Peyer's patch (tissue), 4 donors: ENCODE results near the gene HP1BP3. TPM values are rescaled to one million over a fixed set of nuclear protein-coding genes. Genes with fewer than 3 reads are reported as not detected.

Experiments
- DNase-seq, 3 donors: peaks; one replicate each; pipeline ENCODE4 v3.0.0-alpha.2; 2017 to 2019
- H3K27ac ChIP-seq, 4 donors: fragments of 200-600 bp; sonication (generic); one replicate each; pipeline ENCODE4 v1.5.1; 2016 to 2019
- H3K27me3 ChIP-seq, 2 donors: fragments of 200-600 bp; sonication (generic); one replicate each; pipeline ENCODE4 v1.5.1; 2019
- H3K36me3 ChIP-seq, 3 donors: fragments of 200-600 bp; sonication (generic); one replicate each; pipeline ENCODE4 v1.5.1; 2016 to 2019
- H3K4me1 ChIP-seq, 4 donors: fragments of 200-600 bp; sonication (generic); one replicate each; pipeline ENCODE4 v1.5.1; 2016 to 2019
- H3K4me3 ChIP-seq, 4 donors: fragments of 200-600 bp; sonication (generic); 1 replicate in 3 of 4; 2 replicates in 1 of 4; pipeline ENCODE4 v1.5.1; 2016 to 2019; ENCODE audit warnings: mild to moderate bottlenecking in 1 of 4
- H3K9me3 ChIP-seq, 4 donors: fragments of 200-600 bp; sonication (generic); one replicate each; pipeline ENCODE4 v1.5.1; 2016 to 2019; ENCODE audit warnings: mild to moderate bottlenecking in 1 of 4
- CTCF ChIP-seq, 6 experiments: fragments of 450-650 bp in 4 of 6; fragments of 200-600 bp in 2 of 6; sonication (generic) in 1 of 6; IDR thresholded peaks; one replicate each; pipeline ENCODE4 v1.5.1; 2017 to 2019; ENCODE audit warnings: antibody characterized with exemption in 6 of 6, mild to moderate bottlenecking in 3 of 6, moderate library complexity in 1 of 6
- POLR2A ChIP-seq, 2 donors: fragments of 450-650 bp; IDR thresholded peaks; one replicate each; pipeline ENCODE4 v1.5.1; 2017; ENCODE audit warnings: antibody characterized with exemption in 2 of 2, mild to moderate bottlenecking in 2 of 2, moderate library complexity in 2 of 2
- total RNA-seq, 4 donors: library from RNA; depleted of rRNA; stranded (reverse); fragments of >200 nt; gene quantifications; one replicate each; pipeline ENCODE4 v1.1.0, GENCODE V29; 2016

HP1BP3 gene
- total RNA-seq, 4 donors from 2014 or later, result 259 to 1,144 (median 287) TPM

GRCh38 chr1:20732071-20732587 is 55.0 kb downstream of the HP1BP3 start:
- H3K27me3 ChIP-seq, result peaks cover 0 to 26% of the 10 kb centered on the region in 2 donors
- H3K4me1 ChIP-seq, result peaks cover 4 to 26% (median 19%) of the 10 kb centered on the region in 4 donors
- peak overlapping the region; percentile 48 to 78 (median 60) for H3K4me3 ChIP-seq
- no peaks in the 10 kb centered on the region for H3K9me3 ChIP-seq
- peak overlapping the region in 1 of 4 donors; percentile 17 for H3K27ac ChIP-seq
- TF ChIP-seq POLR2A (IDR thresholded peaks at IDR 0.05), result no peak
- TF ChIP-seq CTCF (IDR thresholded peaks at IDR 0.05), result no peak
- DNase-seq, result peak; percentile 52 to 64 (median 64)
- H3K36me3 ChIP-seq, result no peaks in the 10 kb centered on the region

GRCh38 chr1:20731057-20731991 is 55.8 kb downstream of the HP1BP3 start:
- Histone ChIP-seq H3K9me3 (no peaks in the 10 kb centered on the region), H3K36me3 (no peaks in the 10 kb centered on the region), H3K27me3 (peaks cover 0 to 26% of the 10 kb centered on the region in 2 donors), H3K27ac (peak overlapping the region in 1 of 4 donors; percentile 17), H3K4me3 (peak overlapping the region; percentile 48 to 78 (median 60)), H3K4me1 (peaks cover 4 to 26% (median 19%) of the 10 kb centered on the region in 4 donors)
- peak in 1 of 3 donors; percentile 44 for DNase-seq
- TF ChIP-seq CTCF (IDR thresholded peaks at IDR 0.05), result no peak
- no peak for TF ChIP-seq POLR2A (IDR thresholded peaks at IDR 0.05)

GRCh38 chr1:20730690-20731056 is 56.4 kb downstream of the HP1BP3 start:
- Histone ChIP-seq H3K36me3 (no peaks in the 10 kb centered on the region), H3K9me3 (no peaks in the 10 kb centered on the region), H3K4me3 (no peak overlapping the region), H3K4me1 (peaks cover 4 to 26% (median 19%) of the 10 kb centered on the region in 4 donors), H3K27me3 (peaks cover 0 to 26% of the 10 kb centered on the region in 2 donors), H3K27ac (no peak overlapping the region)
- peak in 1 of 3 donors; percentile 8 for DNase-seq
- TF ChIP-seq CTCF (IDR thresholded peaks at IDR 0.05), result no peak
- no peak for TF ChIP-seq POLR2A (IDR thresholded peaks at IDR 0.05)

GRCh38 chr1:20729990-20730689 is 57.0 kb downstream of the HP1BP3 start:
- TF ChIP-seq POLR2A (IDR thresholded peaks at IDR 0.05) (no peak), CTCF (IDR thresholded peaks at IDR 0.05) (no peak)
- peaks cover 4 to 26% (median 19%) of the 10 kb centered on the region in 4 donors for H3K4me1 ChIP-seq
- peaks cover 0 to 26% of the 10 kb centered on the region in 2 donors for H3K27me3 ChIP-seq
- H3K9me3 ChIP-seq, result no peaks in the 10 kb centered on the region
- DNase-seq, result peak in 2 of 3 donors; percentile 11 to 41
- no peaks in the 10 kb centered on the region for H3K36me3 ChIP-seq
- no peak overlapping the region for H3K27ac ChIP-seq
- no peak overlapping the region for H3K4me3 ChIP-seq

GRCh38 chr1:20729155-20729931 is 57.8 kb downstream of the HP1BP3 start:
- DNase-seq, result peak in 2 of 3 donors; percentile 7 to 44
- Histone ChIP-seq H3K4me3 (no peak overlapping the region), H3K27ac (no peak overlapping the region), H3K27me3 (peaks cover 0 to 26% of the 10 kb centered on the region in 2 donors), H3K4me1 (peaks cover 4 to 26% (median 19%) of the 10 kb centered on the region in 4 donors), H3K9me3 (no peaks in the 10 kb centered on the region), H3K36me3 (no peaks in the 10 kb centered on the region)
- no peak for TF ChIP-seq POLR2A (IDR thresholded peaks at IDR 0.05)
- no peak for TF ChIP-seq CTCF (IDR thresholded peaks at IDR 0.05)
